Naive thymus-derived CD4-positive, alpha-beta T cell (primary cell): Measurements from ENCODE around the gene TSFM. TPM values are rescaled to one million over a fixed set of nuclear protein-coding genes. Genes with fewer than 3 reads are reported as not detected.
"Not testable (repeated sequence)": the region's sequence is repeated elsewhere in the genome, so short reads cannot be mapped to it uniquely, and the experiment has no call there.

Source experiments
- ATAC-seq: fragments of 150-1000 bp; cut with Tn5 transposase; 2 replicates; pipeline ENCODE4 v1.10.0; 2021; ENCODE audit warnings: mild to moderate bottlenecking, moderate library complexity
- CTCF ChIA-PET: fragments of 350-600 bp; sonication (Branson Sonifier 250); formaldehyde crosslinking; loops from one replicate; lab custom pipeline; 2021; ENCODE audit warnings: antibody characterized with exemption; lab: Charles Lee
- POLR2A ChIA-PET: fragments of 350-600 bp; sonication (Branson Sonifier 250); formaldehyde crosslinking; loops from one replicate; lab custom pipeline; 2021; ENCODE audit warnings: antibody characterized with exemption, inconsistent platforms; lab: Charles Lee
- DNase-seq, 9 donors: peaks; one replicate each; pipeline versions ENCODE4 v3.0.0 to v3.0.0-alpha.2; 2020 to 2022; ENCODE audit warnings: mixed read lengths in 1 of 9
- H3K27ac ChIP-seq: one replicate; pipeline ENCODE4 v1.7.0; 2013; ENCODE audit warnings: mild to moderate bottlenecking, low read depth, low read length, moderate library complexity
- H3K27me3 ChIP-seq, 2 donors: one replicate each; pipeline ENCODE4 v1.7.0; 2013; ENCODE audit warnings: low read length in 2 of 2, mild to moderate bottlenecking in 2 of 2, moderate library complexity in 2 of 2; ENCODE audit not compliant: control insufficient read depth in 2 of 2, insufficient read depth in 2 of 2
- H3K36me3 ChIP-seq, 3 experiments: 1 replicate in 2 of 3; 2 replicates in 1 of 3; pipeline ENCODE4 v1.7.0; 2013; ENCODE audit warnings: low read length in 3 of 3, mild to moderate bottlenecking in 3 of 3, moderate library complexity in 1 of 3; ENCODE audit not compliant: insufficient read depth in 3 of 3, control insufficient read depth in 2 of 3
- H3K4me1 ChIP-seq, 2 donors: one replicate each; pipeline ENCODE4 v1.7.0; 2013; ENCODE audit warnings: low read length in 2 of 2, mild to moderate bottlenecking in 2 of 2, moderate library complexity in 1 of 2; ENCODE audit not compliant: control insufficient read depth in 2 of 2, insufficient read depth in 2 of 2
- H3K4me3 ChIP-seq: 2 replicates; pipeline ENCODE4 v1.7.0; 2013; ENCODE audit warnings: mild to moderate bottlenecking, low read length
- H3K9me3 ChIP-seq, 3 experiments: 1 replicate in 2 of 3; 2 replicates in 1 of 3; pipeline ENCODE4 v1.7.0; 2013; ENCODE audit warnings: low read length in 3 of 3; ENCODE audit not compliant: control insufficient read depth in 2 of 3
- H3K27ac Mint-ChIP-seq, 9 donors: one replicate each; pipeline ENCODE4 v1.8.0; 2020 to 2022; ENCODE audit warnings: mixed read lengths in 9 of 9, mild to moderate bottlenecking in 8 of 9, moderate library complexity in 5 of 9, inconsistent platforms in 2 of 9
- H3K27me3 Mint-ChIP-seq, 5 donors: one replicate each; pipeline ENCODE4 v1.8.0; 2021 to 2022; ENCODE audit warnings: mixed read lengths in 5 of 5, mild to moderate bottlenecking in 1 of 5
- H3K36me3 Mint-ChIP-seq, 5 donors: one replicate each; pipeline ENCODE4 v1.8.0; 2020 to 2022; ENCODE audit warnings: mixed read lengths in 5 of 5, mild to moderate bottlenecking in 3 of 5, inconsistent platforms in 1 of 5
- H3K4me1 Mint-ChIP-seq, 7 donors: one replicate each; pipeline ENCODE4 v1.8.0; 2020 to 2022; ENCODE audit warnings: mixed read lengths in 7 of 7, mild to moderate bottlenecking in 3 of 7, inconsistent platforms in 1 of 7
- H3K4me3 Mint-ChIP-seq, 10 donors: one replicate each; pipeline ENCODE4 v1.8.0; 2020 to 2022; ENCODE audit warnings: mild to moderate bottlenecking in 10 of 10, mixed read lengths in 10 of 10, moderate library complexity in 6 of 10, inconsistent platforms in 2 of 10
- H3K9me3 Mint-ChIP-seq, 11 donors: one replicate each; pipeline ENCODE4 v1.8.0; 2020 to 2022; ENCODE audit warnings: mixed read lengths in 11 of 11, mild to moderate bottlenecking in 4 of 11, inconsistent platforms in 1 of 11, moderate library complexity in 1 of 11
- intact Hi-C, 2 donors: fragments of 100-400 bp; cut with micrococcal nuclease; formaldehyde crosslinking; loops; one replicate each; pipeline ENCODE4 v1.15.1; 2023
- polyA plus RNA-seq, 2 donors: library from polyadenylated mRNA; unstranded; fragments of 300-500 nt; fragmentation: Illumina TruSeq; gene quantifications; one replicate each; pipeline ENCODE4 v1.2.3, GENCODE V29; 2021
- total RNA-seq, 6 experiments: library from RNA in 5 of 6; stranded (reverse) in 5 of 6; gene quantifications; 1 replicate in 5 of 6; 2 replicates in 1 of 6; pipeline ENCODE4 v1.2.3 and lab custom pipeline; 2021 to 2026

TSFM gene
- total and polyA plus RNA-seq, 7 experiments from 2014 or later: 17.8 to 34.9 (median 24.7) TPM

DNA sequence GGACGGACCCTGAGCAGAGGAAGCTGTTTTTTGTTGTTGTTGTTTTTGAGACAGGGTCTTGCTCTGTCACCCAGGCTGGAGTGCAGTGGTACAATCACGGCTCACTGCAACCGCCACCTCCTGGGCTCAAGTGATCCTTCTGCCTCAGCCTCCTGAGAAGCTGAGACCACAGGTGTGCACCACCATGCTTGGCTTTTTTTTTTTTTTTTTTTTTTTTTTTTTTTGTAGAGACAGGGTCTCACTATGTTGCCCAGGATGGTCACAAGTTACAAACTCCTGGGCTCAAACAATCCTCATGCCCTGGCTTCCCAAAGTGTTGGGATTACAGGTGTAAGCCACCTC is 35.4 kb downstream of the TSFM start:
- peaks cover 0 to 29% (median 0%) of the 10 kb centered on the region in 3 experiments for H3K36me3 ChIP-seq
- CTCF ChIA-PET: interaction anchor here (0.7 to 2.8 kb wide), 4 partner anchors 14 to 356 kb away, joined by 3 to 11 read pairs (median 3); no protein-coding TSS in a partner anchor
- H3K9me3 ChIP-seq, H3K27ac ChIP-seq, H3K4me3 Mint-ChIP-seq, DNase-seq, H3K9me3 Mint-ChIP-seq, H3K27me3 ChIP-seq, intact Hi-C loops, H3K4me1 ChIP-seq, H3K27me3 Mint-ChIP-seq, H3K4me3 ChIP-seq, ATAC-seq: not testable (repeated sequence)
- Mint-ChIP-seq H3K27ac (peak overlapping the region in 4 of 9 donors; percentile 13 to 62 (median 38)), H3K4me1 (peaks cover 0 to 13% (median 8%) of the 10 kb centered on the region in 7 donors), H3K36me3 (peaks cover 0 to 21% (median 1%) of the 10 kb centered on the region in 5 donors)
- POLR2A ChIA-PET: interaction anchor here (0.7 to 2.0 kb wide), 8 partner anchors 8 to 81 kb away, joined by 3 to 7 read pairs (median 4); partner anchors contain the start of gene CTDSP2

GRCh38 chr12:57820119-57820518 is 37.5 kb downstream of the TSFM start:
- intact Hi-C loops, CTCF ChIA-PET: not testable (repeated sequence)

GRCh38 chr12:57821015-57821414 is 38.4 kb downstream of the TSFM start:
- POLR2A ChIA-PET, H3K27ac ChIP-seq, H3K9me3 Mint-ChIP-seq, H3K9me3 ChIP-seq, H3K4me3 Mint-ChIP-seq, H3K4me3 ChIP-seq, H3K27me3 Mint-ChIP-seq, intact Hi-C loops, ATAC-seq, H3K4me1 ChIP-seq, H3K27me3 ChIP-seq, DNase-seq, CTCF ChIA-PET: not testable (repeated sequence)
- Mint-ChIP-seq H3K36me3 (peaks cover 9 to 40% (median 20%) of the 10 kb centered on the region in 5 donors), H3K27ac (peak overlapping the region in 4 of 9 donors; percentile 15 to 74 (median 36)), H3K4me1 (peaks cover 0 to 18% (median 10%) of the 10 kb centered on the region in 7 donors)
- peaks cover 15 to 59% (median 24%) of the 10 kb centered on the region in 3 experiments for H3K36me3 ChIP-seq

More at GRCh38 chr12:57820119-57820518, 37.5 kb downstream of the TSFM start:
- ATAC-seq, H3K9me3 Mint-ChIP-seq, DNase-seq, H3K4me1 ChIP-seq, H3K4me3 ChIP-seq, H3K27me3 Mint-ChIP-seq, H3K27ac ChIP-seq, H3K4me3 Mint-ChIP-seq, H3K9me3 ChIP-seq, H3K27me3 ChIP-seq: not testable (repeated sequence)
- POLR2A ChIA-PET: interaction anchor here (0.6 kb wide), 1 partner anchor 57 kb away, joined by 3 read pairs; no protein-coding TSS in a partner anchor
- peaks cover 0 to 13% (median 8%) of the 10 kb centered on the region in 7 donors for H3K4me1 Mint-ChIP-seq
- H3K27ac Mint-ChIP-seq: peak overlapping the region in 3 of 9 donors; percentile 15 to 70 (median 59)
- H3K36me3 ChIP-seq: peaks cover 15 to 50% (median 18%) of the 10 kb centered on the region in 3 experiments
- H3K36me3 Mint-ChIP-seq: peaks cover 6 to 33% (median 14%) of the 10 kb centered on the region in 5 donors

- H3K27me3 ChIP-seq: no peaks in the 10 kb centered on the region
- H3K4me1 Mint-ChIP-seq: peaks cover 0 to 15% (median 8%) of the 10 kb centered on the region in 7 donors
- no peaks in the 10 kb centered on the region for H3K27me3 Mint-ChIP-seq
- CTCF ChIA-PET: interaction anchor here (1.6 kb wide), 1 partner anchor 82 kb away, joined by 4 read pairs; no protein-coding TSS in a partner anchor
- H3K36me3 Mint-ChIP-seq: peaks cover 9 to 40% (median 20%) of the 10 kb centered on the region in 5 donors
- intact Hi-C loops: no loop called here
- no peaks in the 10 kb centered on the region for H3K9me3 ChIP-seq
- H3K4me3 Mint-ChIP-seq: no peak overlapping the region
- POLR2A ChIA-PET: no interaction called here
- no peaks in the 10 kb centered on the region for H3K4me1 ChIP-seq
- no peak overlapping the region for H3K27ac ChIP-seq
- peaks cover 20 to 66% (median 31%) of the 10 kb centered on the region in 3 experiments for H3K36me3 ChIP-seq
- ATAC-seq (no peak), DNase-seq (no peak)
- H3K4me3 ChIP-seq: no peak overlapping the region
- peak overlapping the region in 4 of 9 donors; percentile 32 to 74 (median 62) for H3K27ac Mint-ChIP-seq
- H3K9me3 Mint-ChIP-seq: peaks cover 0 to 1% (median 0%) of the 10 kb centered on the region in 11 donors
These were observed 39.1 kb downstream of the TSFM start for GRCh38 chr12:57821474-57822214.

DNA sequence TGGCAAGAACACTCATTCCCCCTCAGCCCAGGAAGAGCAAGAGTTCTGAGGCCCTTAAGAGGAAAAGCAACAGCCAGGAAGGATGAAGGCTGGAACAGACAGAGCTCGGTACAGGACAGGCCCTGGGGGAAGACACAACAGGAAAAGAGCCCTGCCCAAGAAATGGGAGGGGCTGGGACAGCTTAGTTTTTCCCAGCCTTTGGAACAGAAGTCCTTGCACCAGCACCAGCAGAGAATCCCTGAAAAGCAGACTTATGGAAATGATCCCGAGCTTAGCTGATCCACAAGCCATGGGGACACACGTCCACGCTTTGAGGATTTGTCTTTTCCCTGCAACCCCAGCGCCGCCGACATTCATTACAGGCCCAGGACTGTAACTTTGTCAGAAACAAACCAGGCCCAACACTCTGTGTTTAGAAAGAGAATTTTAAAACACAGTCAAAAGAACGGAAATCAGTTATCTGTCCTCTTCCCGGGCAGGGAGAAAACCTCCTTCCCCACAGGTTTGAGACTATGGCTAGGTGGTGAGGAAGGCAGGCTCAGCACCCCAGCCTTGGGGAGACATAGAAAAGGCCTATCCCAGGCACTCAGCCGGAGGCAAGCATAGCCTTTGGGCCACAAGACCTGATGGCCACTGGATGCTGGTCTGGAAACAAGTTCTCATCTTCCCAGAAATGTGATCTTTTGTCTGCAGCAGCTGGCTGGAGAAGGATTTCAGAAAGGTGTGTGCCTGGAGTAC is 40.0 kb downstream of the TSFM start:
- Mint-ChIP-seq H3K27me3 (no peaks in the 10 kb centered on the region), H3K27ac (peak overlapping the region in 5 of 9 donors; percentile 15 to 76 (median 63)), H3K36me3 (peaks cover 9 to 45% (median 20%) of the 10 kb centered on the region in 5 donors), H3K4me3 (no peak overlapping the region), H3K4me1 (peaks cover 0 to 17% (median 10%) of the 10 kb centered on the region in 7 donors), H3K9me3 (peaks cover 0 to 1% (median 0%) of the 10 kb centered on the region in 11 donors)
- intact Hi-C loops: no loop called here
- peaks cover 29 to 75% (median 40%) of the 10 kb centered on the region in 3 experiments for H3K36me3 ChIP-seq
- CTCF ChIA-PET: interaction anchor here (1.1 to 1.6 kb wide), 2 partner anchors 10 to 81 kb away, joined by 3 to 4 read pairs; no protein-coding TSS in a partner anchor
- POLR2A ChIA-PET: interaction anchor here (0.7 to 1.8 kb wide), 2 partner anchors 16 to 79 kb away, joined by 3 to 6 read pairs; no protein-coding TSS in a partner anchor
- DNase-seq (no peak), ATAC-seq (no peak)
- H3K27ac ChIP-seq: no peak overlapping the region
- no peaks in the 10 kb centered on the region for H3K4me1 ChIP-seq
- no peaks in the 10 kb centered on the region for H3K9me3 ChIP-seq
- no peak overlapping the region for H3K4me3 ChIP-seq
- no peaks in the 10 kb centered on the region for H3K27me3 ChIP-seq
